ENCODE results near the gene CHD1L.
"Not testable (repeated sequence)": the region's sequence is repeated elsewhere in the genome, so short reads cannot be mapped to it uniquely, and the experiment has no call there.

CHD1L gene

DNA sequence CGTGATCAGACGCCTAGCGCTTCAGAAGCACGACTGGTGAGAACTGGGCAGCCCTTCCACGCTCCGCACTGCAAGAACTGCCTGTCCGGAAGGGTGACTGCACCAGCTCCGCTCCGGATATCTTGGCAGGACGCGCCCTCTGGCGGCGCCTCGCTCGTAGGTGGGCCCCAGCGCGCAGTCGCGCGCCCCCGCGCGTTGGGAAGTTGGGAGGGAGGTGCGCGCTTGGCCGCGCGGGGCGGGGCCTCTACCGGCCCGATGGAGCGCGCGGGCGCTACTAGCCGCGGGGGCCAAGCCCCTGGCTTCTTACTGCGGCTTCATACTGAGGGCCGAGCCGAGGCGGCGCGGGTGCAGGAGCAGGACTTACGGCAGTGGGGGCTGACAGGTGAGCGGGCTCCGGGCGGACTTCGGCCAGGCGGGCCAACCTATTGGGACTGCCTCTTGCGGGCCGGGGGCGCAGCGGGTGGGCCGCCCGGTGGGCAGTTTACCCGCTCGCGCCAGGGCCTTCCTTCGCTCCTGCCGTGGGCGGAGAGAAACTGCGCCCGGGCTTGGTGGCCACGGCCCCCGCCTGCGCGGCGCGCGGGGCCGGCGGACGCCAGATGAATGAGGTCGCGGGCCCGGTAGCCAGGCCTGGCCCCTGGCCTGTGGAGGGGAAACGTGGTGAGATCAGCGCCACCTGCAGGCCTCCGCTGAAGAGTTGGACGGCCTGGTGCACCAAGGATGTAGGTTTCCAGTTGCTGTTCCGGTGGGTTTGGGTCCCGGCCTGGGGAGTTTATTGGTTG lies at the start of gene CHD1L:
TSS of gene CHD1L (plus strand) at position 236 of the 779 bp plus-strand sequence. CDS start at position 256, 20 bp downstream.
- peak; percentile 99 for DNase-seq

DNA sequence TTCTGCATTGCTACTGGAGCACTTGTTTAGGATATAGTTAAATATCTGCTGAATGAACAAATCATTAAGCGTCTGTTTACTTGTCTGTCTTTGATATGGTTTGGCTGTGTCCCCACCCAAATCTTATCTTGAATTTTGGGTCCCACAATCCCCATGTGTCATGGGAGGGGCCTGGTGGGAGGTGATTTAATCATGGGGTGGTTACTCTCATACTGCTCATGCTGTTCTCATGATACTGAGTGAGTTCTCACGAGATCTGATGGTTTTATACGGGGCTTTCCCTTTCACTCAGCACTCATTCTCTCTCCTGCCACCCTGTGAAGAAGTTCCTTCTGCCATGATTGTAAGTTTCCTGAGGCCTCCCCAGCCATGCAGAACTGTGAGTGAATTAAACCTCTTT lies 45.2 kb upstream of the CHD1L start:
- DNase-seq: not testable (repeated sequence)

DNA sequence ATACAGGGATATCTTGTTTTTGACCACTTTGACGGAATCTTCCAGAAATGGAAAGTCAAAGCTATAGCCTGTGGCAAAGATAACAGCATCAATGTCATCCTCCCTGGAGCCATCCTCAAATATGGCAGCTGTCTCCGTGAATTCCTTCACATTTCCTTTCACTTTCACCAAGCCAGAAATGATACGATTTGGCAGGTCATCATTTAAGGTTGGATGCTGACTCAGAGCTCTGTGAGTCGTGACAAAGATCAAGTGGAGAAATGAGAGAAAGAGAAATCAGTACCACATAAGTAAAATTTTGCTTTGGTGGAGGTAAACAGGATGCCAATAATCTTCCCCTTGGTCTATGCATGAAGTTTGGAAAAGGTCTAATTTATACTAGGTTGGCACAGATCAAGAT lies 41.2 kb upstream of the CHD1L start:
- peak; percentile 18 for DNase-seq

DNA sequence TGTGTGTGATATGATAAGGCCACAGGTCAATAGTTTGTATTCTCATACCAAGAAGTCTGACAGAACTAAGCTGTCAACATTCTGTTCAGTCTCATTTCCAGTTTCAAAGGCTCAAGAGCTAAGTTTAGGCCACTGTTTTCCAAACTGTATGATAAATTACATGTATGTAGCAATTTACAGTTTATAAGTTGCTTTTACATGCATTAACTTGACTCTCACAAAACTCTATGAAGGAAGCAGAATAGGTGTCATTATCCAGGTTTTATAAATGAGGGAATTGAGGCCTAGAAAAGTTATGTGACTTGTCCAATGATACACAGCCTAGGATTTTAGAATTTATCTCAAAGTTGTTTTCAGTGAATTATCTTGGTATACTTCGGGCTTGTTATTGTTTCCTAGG lies 40.7 kb upstream of the CHD1L start:
- DNase-seq: no peak

DNA sequence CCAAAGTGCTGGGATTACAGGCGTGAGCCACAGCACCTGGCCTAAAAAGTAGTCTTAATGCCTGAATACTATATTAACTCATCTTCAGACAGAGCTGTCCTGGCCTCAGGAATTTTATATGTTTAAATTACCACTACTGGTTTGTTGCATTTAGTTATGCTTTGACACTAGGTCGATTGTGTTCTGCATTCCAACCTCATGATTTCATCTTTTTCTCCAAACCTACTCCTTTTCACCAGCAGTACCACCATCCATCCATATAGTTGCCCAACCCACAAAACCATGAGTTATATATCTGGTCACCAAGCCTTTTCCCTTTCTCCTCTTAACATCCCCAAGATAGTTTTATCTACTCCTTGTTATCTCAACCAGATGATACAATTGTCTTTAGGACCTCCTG lies 39.9 kb upstream of the CHD1L start:
- no peak for DNase-seq

DNA sequence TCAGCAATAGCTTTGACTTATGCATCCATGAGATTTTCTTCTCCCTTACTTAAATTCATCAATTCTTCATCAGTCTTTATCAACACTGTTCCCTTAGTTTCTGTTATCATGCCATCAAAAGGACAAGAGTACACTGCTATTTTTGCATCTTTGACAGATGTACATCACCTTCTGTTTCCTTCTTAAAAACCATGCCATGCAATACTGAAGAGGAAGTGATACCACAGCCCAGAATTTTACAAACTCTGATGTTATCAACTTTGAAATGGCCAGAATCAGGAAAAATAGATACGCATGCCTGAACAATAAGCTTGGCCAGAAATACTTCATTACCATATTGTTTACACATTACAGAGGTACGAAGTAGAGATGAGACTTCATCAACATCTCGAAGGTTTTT lies 38.4 kb upstream of the CHD1L start:
- no peak for DNase-seq

DNA sequence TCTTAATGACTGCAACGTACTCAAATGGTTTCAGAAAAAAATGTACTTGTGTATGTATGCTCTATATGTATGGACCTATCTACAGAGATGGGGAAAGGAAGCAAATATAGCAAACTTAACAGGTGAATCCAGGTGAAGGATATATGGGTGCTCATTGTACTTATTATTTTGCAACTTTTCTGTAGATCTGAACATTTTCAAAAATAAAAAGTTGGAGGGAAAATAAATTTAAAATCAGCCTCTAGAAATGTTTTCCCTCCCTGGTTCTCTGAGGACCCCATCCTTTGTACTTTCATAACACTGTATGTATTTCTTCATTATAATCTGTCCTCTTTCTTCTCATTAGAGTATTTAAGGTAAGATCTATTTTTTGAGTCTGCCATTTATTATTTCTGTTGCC lies 35.3 kb upstream of the CHD1L start:
- no peak for DNase-seq

DNA sequence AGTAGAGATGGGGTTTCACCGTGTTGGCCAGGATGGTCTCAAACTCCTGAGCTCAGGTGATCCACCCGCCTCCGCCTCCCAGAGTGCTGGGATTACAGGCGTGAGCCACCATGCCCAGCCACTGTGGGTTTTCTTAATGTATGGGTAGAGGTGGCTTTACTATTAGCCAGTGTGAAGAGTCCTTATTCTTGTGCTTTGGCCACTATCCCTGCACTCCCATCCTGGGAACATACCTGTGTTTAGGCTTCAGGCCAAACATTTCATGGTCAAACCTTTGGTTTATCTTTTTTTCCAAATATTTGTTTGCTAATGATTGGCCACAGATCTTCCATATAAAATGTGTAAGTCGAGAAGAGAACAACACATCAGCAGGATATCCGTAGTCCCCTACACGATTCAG lies 33.9 kb upstream of the CHD1L start:
- DNase-seq: no peak

DNA sequence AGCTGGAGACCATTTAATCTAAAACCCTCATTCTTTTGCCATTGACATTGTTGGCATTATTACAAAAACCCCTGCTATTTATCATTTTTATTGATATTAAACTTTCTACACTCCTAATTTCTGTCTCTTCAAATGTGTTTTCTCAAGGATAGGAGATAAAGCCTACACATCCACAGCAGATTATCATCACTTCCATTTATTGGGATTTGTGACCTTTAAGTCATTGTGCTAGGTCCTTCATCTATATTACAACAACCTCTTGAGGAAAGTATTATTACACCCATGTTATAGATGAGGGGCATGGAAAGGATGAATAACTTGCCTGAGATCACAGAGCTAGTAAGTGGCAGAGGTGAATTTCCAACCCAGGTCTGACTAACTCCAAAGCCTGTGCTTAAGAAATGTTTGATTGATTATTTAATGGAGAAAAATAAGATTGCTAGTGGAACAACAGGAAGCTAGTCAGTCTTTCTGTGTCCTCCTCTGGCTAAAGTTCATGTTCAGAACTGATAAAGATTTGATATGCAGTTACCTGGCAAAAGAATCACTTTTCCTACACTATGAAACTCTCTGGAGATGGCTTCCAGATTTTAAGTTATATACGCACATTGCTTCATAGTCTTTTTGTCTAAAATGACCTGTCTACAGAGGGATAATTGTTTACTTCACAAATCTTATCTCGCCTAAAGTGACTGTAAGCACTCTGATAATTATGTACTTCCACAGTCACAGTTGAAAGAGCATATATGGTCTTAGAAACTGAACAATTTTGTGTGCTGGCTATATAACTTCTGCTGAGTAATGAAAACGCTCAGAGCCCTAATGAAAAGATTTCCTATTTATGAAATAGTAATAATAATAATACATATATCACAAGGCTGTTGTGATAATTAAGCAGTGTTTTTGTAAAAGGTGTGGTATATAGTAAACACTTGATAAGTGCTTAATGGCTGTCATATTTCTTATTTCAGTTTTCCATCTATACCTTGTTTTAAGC lies 32.4 kb upstream of the CHD1L start:
- DNase-seq: no peak

DNA sequence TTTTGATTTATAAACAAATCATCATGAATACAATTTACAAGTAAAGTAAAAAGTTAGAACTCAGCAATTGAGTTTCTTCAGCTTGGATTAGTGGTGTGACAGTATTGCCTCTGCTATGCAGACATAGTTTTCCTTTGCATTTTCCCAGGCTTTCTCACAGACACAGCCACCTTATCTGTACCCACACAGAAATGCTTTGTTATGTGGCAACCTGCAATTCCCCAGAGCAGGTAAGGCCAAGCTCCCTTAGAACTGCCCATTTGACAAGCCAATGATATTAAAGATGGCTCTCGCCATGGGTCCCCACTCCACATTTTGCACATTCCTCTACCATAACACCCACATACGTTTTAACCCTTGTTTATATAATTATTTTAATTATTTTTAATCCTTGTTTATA lies 31.5 kb upstream of the CHD1L start:
- no peak for DNase-seq

DNA sequence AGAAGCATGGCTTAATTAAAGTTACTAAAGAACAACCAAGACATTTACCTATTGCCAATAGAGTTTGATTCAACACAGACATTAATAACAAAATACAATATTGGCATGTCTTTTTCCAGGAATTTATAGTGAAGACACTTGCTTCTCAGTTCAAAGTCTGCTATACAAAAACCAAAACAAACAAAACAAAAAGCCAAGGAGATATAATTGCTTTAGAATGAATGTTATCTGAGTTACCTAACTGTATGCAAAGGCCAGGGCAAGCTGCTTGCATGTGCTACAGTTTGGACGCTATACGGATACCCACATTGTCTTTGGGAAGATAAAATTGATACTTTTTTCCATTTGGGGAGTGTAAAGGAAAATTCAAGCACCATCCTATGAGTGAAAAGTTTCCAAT lies 30.9 kb upstream of the CHD1L start:
- no peak for DNase-seq

DNA sequence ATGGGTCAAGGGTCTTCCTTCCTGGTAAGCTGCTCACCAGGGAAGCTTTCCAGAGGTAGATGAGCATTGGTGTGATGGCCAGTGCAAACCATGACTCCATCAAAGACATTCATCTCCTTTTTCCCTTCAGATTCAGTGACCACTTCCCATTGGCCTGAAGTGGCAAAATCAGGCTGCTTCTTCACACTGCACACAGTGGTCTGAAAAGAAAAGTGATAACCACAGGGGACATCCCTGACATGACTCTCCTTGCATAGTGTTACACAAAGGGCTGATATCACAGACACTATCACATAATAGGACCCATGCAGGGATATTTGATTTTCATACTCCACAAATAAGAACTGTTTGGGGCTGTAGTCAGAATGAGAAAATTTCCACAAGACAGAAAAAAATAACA lies 29.2 kb upstream of the CHD1L start:
- no peak for DNase-seq

DNA sequence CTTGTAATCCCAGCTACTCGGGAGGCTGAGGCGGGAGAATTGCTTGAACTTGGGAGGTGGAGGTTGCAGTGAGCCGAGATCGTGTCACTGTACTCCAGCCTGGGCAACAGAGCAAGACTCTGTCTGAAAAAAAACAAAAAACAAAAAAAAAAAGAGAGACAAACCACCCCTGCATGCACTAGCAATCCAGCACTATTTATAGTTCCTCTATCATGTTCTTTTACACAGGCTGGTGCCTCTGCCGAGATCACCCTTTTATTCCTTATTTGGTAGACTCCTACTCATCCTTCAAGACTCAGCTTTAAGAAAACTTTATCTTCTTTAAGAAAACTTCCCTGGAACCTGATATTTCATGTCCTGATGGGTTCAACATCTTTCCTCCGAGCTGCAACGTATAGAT lies 28.2 kb upstream of the CHD1L start:
- no peak for DNase-seq

DNA sequence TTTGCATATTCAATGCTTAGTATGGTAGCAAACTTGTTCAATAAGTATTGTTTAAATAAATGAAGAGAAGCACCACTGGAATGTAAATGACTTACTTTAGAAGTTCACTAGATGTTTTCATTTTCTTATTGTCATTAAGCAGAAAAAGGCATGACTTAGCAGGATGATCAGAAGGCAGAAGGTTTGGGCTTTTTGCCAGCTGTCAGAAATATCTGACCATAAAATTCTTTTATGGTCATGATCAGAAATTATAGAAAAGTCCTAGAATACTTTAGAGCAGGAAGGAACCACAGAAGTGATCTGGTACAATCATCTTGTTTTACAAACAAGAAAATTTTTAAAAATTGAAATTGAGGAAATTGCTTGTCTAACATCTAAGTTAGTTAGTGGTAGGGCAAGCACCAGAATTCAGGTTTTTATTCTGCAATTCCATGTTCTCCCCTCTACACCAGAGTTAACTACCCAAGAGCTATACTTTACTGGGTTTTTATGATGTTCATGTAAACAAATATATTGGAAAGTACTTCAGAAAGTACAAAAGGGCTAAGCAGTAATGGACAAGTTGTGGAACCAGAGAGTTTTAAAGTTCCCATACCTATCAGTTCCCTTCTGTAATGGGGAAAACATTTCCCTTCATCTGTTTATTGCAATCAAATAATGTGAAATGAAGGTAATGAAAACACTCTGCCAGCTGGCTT lies 27.5 kb upstream of the CHD1L start:
- DNase-seq: peak; percentile 57

DNA sequence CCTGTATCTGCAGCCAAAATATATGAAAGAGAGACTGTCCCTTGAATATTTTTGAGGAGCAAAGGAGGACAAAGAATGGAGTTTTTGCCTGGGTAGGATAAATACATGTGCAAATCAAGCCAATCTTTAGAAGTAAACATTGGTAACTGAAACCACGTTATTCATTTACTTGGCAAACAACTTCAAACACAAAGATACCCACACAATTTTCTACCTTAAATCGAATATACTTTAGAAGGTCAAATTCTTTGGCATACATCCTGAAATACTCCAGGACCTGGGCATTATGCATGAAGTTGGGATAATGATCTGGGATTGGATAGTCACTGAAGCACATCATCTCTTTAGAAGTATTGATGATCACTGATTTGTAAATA lies 27.0 kb upstream of the CHD1L start:
- no peak for DNase-seq

DNA sequence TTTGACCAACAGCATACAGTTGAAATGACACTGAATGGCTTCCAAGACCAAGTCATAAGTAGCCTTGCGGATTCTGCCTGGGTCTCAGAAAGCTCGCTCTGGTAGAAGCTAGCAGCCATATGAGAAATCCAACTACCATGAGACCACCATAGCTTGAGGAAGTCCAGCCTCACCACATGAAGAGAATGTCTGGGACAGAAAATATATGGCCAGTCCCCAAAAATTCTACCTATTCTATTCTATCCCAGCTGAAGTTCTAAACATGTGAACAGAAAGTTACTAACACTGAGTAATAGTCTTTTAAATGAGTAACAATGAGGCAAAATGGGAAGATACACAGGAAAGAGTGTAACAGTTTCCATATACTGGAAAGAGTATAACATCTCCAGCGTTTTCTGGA lies 26.4 kb upstream of the CHD1L start:
- no peak for DNase-seq

DNA sequence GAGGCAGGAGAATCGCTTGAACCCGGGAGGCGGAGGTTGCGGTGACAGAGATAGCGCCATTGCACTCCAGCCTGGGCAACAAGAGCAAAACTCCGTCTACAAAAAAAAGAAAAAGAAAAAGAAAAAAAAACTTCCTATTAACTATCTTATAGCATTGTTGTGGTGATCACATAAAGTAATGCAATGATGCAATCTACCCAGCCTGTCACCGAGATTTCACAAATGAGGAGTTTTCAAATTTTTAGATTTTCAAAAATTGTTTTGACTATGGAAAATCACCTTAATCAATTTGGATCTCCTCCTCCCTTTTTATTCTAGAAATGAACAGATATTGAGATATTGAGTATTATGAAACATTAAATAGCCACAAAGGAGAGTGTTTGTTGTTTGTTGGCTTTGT lies 25.3 kb upstream of the CHD1L start:
- no peak for DNase-seq

DNA sequence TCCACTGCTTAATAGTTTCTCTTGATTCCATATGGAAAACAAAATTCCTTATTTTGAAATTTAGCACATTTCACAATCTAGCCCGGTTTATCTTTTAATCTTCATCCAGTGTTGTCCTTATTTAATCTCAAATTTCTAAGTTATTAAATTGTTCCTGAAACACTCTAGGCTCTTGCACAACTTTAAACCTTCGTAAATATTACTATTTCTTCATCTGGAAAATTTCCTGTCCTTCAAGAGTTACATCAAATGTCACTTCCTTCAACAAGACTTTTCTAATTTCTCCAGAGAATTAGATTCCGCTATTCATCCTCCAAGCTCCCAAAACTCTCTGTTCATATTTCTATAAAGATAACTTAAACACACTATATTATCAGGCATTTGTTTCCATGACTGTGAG lies 23.9 kb upstream of the CHD1L start:
- DNase-seq: no peak

DNA sequence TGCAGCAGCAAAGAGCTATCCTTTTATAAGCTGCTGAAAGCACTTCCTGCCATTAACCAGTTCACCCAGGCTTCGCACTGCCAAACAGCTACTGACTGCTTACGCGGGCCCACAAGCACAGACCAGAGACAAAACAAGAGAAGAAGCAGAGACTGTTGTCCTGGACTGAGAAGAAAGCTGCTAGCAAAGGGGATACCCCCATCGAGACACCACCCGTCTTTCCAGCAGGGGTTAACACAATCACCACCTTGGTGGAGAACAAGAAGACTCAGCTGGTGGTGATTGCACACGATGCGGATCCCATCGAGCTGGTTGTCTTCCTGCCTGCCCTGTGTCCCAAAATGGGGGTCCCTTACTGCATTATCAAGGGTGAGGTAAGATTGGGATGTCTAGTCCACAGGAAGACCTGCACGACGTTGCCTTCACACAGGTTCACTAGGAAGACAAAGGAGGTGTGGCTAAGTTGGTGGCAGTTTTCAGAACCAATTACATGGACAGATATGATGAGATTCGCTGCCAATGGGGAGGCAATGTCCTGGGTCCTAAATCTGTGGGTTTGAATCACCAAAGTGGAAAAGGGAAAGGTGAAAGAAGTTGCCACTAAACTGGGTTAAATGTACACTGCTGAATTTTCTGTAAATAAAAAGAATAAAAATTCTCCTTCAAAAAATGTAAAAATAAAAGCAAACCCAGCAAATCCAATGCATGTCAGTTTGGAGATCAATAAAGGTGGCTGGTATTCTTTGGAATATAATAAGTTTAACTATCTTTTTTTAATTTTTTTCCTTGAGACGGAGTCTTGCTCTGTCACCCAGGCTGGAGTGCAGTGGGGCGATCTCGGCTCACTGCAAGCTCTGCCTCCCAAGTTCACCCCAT lies 18.5 kb upstream of the CHD1L start:
- DNase-seq: no peak

DNA sequence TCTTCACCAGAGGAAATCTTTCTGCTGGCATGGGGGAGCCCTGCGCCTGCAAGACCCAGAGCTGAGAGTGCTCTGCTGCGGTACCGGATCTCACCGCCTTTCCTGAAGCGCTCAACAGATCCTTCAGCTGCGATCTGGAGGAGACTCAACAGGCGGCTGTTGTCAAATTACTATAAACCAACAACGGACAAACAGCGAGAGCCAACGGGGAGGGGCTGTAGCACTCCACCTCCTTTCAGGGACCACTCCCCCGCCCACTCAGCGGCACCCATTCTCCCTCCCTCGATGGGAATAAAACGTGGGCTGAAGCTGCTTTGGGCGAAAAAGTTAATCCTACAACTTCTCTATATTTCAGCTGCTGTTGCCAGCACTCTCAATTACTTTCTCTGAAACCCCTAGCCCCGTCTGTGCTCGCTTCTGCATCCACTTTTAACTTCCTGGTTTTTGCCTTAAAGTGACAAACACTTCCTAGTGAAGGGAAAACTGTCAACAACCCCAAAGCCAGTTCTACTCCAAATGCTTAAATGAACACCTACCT lies 17.2 kb upstream of the CHD1L start, which contains the start of gene FMO5:
TSS of gene FMO5 (minus strand) at position 147 of the 538 bp plus-strand sequence. CDS start 310 bp downstream, outside the sequence.
- DNase-seq: peak; percentile 63

DNA sequence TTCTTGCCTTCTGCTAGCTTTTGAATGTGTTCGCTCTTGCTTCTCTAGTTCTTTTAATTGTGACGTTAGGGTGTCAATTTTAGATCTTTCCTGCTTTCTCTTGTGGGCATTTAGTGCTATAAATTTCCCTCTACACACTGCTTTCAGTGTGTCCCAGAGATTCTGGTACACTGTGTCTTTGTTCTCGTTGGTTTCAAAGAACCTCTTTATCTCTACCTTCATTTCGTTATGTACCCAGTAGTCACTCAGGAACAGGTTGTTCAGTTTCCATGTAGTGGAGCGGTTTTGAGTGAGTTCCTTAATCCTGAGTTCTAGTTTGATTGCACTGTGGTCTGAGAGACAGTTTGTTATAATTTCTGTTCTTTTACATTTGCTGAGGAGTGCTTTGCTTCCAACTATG lies 11.5 kb upstream of the CHD1L start:
- DNase-seq: not testable (repeated sequence)

DNA sequence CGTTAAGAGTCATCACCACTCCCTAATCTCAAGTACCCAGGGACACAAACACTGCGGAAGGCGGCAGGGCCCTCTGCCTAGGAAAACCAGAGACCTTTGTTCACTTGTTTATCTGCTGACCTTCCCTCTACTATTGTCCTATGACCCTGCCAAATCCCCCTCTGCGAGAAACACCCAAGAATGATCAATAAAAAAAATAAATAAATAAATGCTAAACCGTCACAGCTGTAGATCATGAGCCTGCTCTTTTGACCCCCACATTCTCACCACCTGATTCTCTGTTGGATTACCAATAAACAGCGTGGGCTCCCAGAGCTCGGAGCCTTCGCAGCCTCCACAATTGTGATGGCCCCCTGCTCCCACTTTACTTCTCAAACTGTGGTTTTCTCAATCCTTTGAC lies 8.6 kb upstream of the CHD1L start:
- DNase-seq: not testable (repeated sequence)

Measured in RPMI8226 (cell line).